Astrocyte of the spinal cord (primary cell): ENCODE data around the gene GRIA2.
A peak's percentile ranks its signal among the peaks of the same experiment; 100 is the strongest.
"Not testable (repeated sequence)": the region's sequence is repeated elsewhere in the genome, so short reads cannot be mapped to it uniquely, and the experiment has no call there.

Source experiments
- DNase-seq: peaks from one replicate; pipeline ENCODE4 v3.0.0; 2011; ENCODE audit warnings: low read depth, low spot score
- H3K4me3 ChIP-seq: 2 replicates; pipeline ENCODE4 v1.5.1; 2011; ENCODE audit warnings: low read depth, mild to moderate bottlenecking, low read length, moderate library complexity
- in situ Hi-C: cut with HindIII; loops from 2 replicates; pipeline ENCODE4 v1.10.0; 2017; ENCODE audit warnings: low sequenced_read_pairs
- TF ChIP-seq, protein P1 (sequence below): IDR thresholded peaks from 2 replicates; pipeline ENCODE4 v1.5.1; 2012; ENCODE audit warnings: low read depth, mild to moderate bottlenecking, low read length, inconsistent platforms

Gene GRIA2

DNA sequence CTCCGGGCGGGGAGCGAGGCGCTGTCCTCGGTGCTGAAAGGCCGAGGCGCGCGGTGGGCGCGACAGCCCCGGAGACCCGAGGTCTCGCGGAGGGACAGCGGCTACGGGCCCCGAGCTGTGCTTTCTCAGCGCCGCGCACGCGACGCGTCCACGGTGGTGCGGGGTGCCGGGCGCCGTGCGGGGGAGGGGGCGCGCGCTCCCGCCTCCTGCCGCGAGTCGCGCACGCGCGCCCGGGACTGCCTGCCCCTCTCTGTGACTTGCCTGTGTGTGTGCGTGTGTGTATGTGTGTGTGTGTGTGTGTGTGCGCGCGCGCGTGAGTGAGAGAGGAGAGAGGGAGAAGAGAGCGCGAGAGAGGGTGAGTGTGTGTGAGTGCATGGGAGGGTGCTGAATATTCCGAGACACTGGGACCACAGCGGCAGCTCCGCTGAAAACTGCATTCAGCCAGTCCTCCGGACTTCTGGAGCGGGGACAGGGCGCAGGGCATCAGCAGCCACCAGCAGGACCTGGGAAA lies at the start of gene GRIA2:
TSS of gene GRIA2 (plus strand) at position 358 of the 511 bp plus-strand sequence. CDS start 315 bp downstream, outside the sequence.
- in situ Hi-C loops: no loop called here
- peak within 1 kb of the TSS; percentile 51 for H3K4me3 ChIP-seq
- DNase-seq: peak; percentile 60
- TF ChIP-seq, protein P1, sequence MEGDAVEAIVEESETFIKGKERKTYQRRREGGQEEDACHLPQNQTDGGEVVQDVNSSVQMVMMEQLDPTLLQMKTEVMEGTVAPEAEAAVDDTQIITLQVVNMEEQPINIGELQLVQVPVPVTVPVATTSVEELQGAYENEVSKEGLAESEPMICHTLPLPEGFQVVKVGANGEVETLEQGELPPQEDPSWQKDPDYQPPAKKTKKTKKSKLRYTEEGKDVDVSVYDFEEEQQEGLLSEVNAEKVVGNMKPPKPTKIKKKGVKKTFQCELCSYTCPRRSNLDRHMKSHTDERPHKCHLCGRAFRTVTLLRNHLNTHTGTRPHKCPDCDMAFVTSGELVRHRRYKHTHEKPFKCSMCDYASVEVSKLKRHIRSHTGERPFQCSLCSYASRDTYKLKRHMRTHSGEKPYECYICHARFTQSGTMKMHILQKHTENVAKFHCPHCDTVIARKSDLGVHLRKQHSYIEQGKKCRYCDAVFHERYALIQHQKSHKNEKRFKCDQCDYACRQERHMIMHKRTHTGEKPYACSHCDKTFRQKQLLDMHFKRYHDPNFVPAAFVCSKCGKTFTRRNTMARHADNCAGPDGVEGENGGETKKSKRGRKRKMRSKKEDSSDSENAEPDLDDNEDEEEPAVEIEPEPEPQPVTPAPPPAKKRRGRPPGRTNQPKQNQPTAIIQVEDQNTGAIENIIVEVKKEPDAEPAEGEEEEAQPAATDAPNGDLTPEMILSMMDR: no peak

DNA sequence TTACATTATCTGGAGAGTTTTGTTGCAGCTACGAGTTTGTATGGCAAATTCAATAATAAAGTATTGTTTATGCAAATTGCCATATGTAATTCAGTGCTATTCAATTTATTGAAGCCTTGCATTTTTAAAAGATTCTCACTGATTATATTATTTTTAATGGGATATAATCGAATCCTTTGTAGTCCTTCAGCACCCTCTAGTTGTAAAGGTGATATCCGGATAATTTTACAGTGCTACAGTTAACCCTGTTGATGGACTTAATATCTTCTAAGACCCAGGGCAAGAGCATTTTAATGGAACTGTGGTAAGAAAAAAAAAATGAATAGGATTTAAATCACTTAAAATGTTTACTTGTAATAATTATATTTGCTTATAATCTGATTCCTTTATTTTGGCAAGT lies 48.5 kb upstream of the GRIA2 start:
- no peak overlapping the region for H3K4me3 ChIP-seq
- DNase-seq: peak; percentile 45
- TF ChIP-seq, protein P1: peak; percentile 32
- in situ Hi-C loops: no loop called here

DNA sequence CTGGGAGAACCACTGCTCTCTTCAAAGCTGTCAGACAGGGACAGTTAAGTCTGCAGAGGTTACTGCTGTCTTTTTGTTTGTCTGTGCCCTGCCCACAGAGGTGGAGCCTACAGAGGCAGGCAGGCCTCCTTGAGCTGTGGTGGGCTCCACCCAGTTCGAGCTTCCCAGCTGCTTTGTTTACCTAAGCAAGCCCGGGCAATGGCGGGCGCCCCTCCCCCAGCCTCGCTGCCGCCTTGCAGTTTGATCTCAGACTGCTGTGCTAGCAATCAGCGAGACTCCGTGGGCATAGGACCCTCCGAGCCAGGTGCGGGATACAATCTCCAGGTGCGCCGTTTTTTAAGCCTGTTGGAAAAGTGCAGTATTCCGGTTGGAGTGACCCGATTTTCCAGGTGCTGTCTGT lies 40.3 kb upstream of the GRIA2 start:
- in situ Hi-C loops, H3K4me3 ChIP-seq, DNase-seq: not testable (repeated sequence)

DNA sequence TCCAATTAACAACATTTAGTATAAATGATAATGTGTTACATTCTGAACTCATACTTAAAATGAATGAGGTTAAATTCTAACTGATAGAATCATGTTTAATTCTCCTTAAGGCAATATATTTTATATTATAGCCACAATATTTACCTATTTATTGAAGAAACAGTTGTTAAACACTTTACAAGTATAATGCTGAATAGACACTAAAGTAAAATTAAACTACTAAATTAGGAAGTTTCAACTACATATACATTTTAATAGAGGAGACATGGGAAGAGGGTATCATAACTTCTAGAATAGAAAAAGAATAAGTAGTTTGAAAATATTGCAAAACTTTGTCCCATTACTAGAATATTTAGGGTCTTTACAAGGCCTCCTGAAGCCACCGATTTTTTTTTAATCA lies 36.2 kb upstream of the GRIA2 start:
- H3K4me3 ChIP-seq: no peak overlapping the region
- DNase-seq: no peak
- TF ChIP-seq, protein P1: no peak
- in situ Hi-C loops: no loop called here

DNA sequence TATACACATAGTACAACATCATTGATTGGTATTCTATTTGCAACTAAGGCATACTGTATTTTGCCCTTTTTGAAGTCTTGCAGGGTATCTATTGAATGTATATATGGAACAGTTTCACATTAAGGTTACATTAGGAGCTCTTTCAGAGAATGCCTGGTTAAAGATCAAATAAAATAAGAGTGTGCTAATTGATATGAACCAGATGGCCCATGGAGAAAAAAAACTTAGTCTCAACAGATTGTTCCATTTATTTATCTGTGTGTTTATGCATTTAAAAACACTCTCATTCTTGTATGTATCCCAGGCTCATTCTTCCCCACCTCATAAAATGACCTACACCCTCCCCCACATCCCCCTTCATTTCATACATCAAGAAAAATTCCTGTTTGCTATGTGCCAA lies 35.2 kb upstream of the GRIA2 start:
- no peak for DNase-seq
- H3K4me3 ChIP-seq: no peak overlapping the region
- in situ Hi-C loops: no loop called here
- TF ChIP-seq, protein P1: no peak

DNA sequence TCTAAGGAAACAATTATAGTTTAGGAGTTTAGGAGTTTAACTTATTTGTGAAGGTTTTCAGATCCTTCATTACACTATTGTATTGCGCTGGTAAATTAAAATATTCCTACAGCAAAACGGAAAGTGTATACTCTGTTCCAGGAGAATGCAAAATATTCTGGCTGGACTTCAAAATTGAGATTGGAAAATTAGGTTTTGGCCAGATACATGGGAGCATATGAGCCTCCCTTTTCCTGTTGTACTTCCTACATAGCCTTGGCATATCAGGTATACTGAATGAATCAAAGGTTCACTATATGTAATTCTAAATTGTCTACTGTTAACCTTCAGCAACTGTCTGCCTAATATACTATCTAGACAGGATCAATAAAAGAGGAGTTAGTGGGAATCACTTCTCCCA lies 25.2 kb upstream of the GRIA2 start:
- in situ Hi-C loops: no loop called here
- DNase-seq: no peak
- H3K4me3 ChIP-seq: no peak overlapping the region
- TF ChIP-seq, protein P1: no peak

DNA sequence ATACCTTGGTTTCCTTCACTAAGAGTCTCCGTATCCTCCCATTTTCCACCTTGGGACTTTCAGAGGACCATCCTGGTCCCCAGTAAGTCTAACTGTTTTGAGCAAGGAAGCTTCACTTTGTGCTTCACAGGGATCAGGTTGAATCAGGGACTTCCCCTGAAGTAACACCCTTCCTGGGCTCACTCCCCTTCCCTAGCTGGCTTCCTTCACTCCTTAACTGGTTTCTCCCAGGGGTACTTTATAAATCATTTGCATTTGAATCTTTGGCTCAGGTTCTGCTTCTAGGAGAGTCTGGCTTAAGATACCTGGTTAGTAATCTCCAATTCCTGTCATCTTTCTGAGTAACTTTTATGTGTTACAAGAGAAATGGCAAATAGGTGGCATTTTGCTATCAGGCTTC lies 24.5 kb upstream of the GRIA2 start:
- in situ Hi-C loops: no loop called here
- TF ChIP-seq, protein P1: no peak
- no peak for DNase-seq
- no peak overlapping the region for H3K4me3 ChIP-seq
